ENCODE data around the gene HYAL3.

The HYAL3 gene

GRCh38 chr3:50297896-50298725 is 1.1 kb downstream of the HYAL3 start:
- TF ChIP-seq CTCF (conservative IDR thresholded peaks at IDR 0.05; ENCODE audit: low read depth, low read length) = peak; percentile 5
- DNase-seq (ENCODE audit: low read depth) = no peak
- peak overlapping the region; percentile 84 for H3K4me3 ChIP-seq (ENCODE audit: low read length)

GRCh38 chr3:50297384-50297775 is 1.8 kb downstream of the HYAL3 start:
- DNase-seq (ENCODE audit: low read depth) = no peak
- H3K4me3 ChIP-seq (ENCODE audit: low read length) = no peak overlapping the region
- no peak for TF ChIP-seq CTCF (conservative IDR thresholded peaks at IDR 0.05; ENCODE audit: low read depth, low read length)

GRCh38 chr3:50296721-50297383 is 2.4 kb downstream of the HYAL3 start:
- no peak for DNase-seq (ENCODE audit: low read depth)
- no peak for TF ChIP-seq CTCF (conservative IDR thresholded peaks at IDR 0.05; ENCODE audit: low read depth, low read length)
- no peak overlapping the region for H3K4me3 ChIP-seq (ENCODE audit: low read length)

GRCh38 chr3:50295553-50296431 is 3.4 kb downstream of the HYAL3 start:
- TF ChIP-seq CTCF (conservative IDR thresholded peaks at IDR 0.05; ENCODE audit: low read depth, low read length) = no peak
- DNase-seq (ENCODE audit: low read depth) = no peak
- no peak overlapping the region for H3K4me3 ChIP-seq (ENCODE audit: low read length)

GRCh38 chr3:50294492-50295403 is 4.5 kb downstream of the HYAL3 start:
- DNase-seq (ENCODE audit: low read depth) = no peak
- no peak for TF ChIP-seq CTCF (conservative IDR thresholded peaks at IDR 0.05; ENCODE audit: low read depth, low read length)
- no peak overlapping the region for H3K4me3 ChIP-seq (ENCODE audit: low read length)

- TF ChIP-seq CTCF (conservative IDR thresholded peaks at IDR 0.05; ENCODE audit: low read depth, low read length) = no peak
- no peak for DNase-seq (ENCODE audit: low read depth)
- H3K4me3 ChIP-seq (ENCODE audit: low read length) = no peak overlapping the region
Measured at GRCh38 chr3:50294089-50294488, 5.1 kb downstream of the HYAL3 start.
